Heart right ventricle (tissue), 16 donors: ENCODE data around the gene ARHGEF17. TPM values are rescaled to one million over a fixed set of nuclear protein-coding genes. Genes with fewer than 3 reads are reported as not detected.
A peak's percentile ranks its signal among the peaks of the same experiment; 100 is the strongest.
"Not testable (repeated sequence)": the region's sequence is repeated elsewhere in the genome, so short reads cannot be mapped to it uniquely, and the experiment has no call there.

ENCODE experiments used
- ATAC-seq, 8 donors: fragments of 200-7000 bp; cut with Tn5 transposase; one replicate each; pipeline ENCODE4 v1.9.1; 2020; ENCODE audit warnings: mild to moderate bottlenecking in 8 of 8, moderate library complexity in 8 of 8, moderate number of reproducible peaks in 1 of 8
- DNase-seq, 2 donors: peaks; one replicate each; pipeline ENCODE4 v3.0.0-alpha.2; 2020
- H3K27ac ChIP-seq, 10 donors: fragments of 200-600 bp; sonication (generic) in 2 of 10; one replicate each; pipeline versions ENCODE4 v1.5.0 to v1.8.0; 2020 to 2022; ENCODE audit warnings: mild to moderate bottlenecking in 3 of 10
- H3K27me3 ChIP-seq, 7 donors: fragments of 200-600 bp; one replicate each; pipeline ENCODE4 v1.8.0; 2021 to 2022; ENCODE audit warnings: mild to moderate bottlenecking in 2 of 7
- H3K36me3 ChIP-seq, 9 donors: fragments of 200-600 bp; sonication (generic) in 1 of 9; one replicate each; pipeline versions ENCODE4 v1.5.0 to v1.8.0; 2020 to 2022; ENCODE audit warnings: mild to moderate bottlenecking in 2 of 9
- H3K4me1 ChIP-seq, 9 donors: fragments of 200-600 bp; sonication (generic) in 1 of 9; one replicate each; pipeline versions ENCODE4 v1.5.0 to v1.8.0; 2020 to 2022; ENCODE audit warnings: mild to moderate bottlenecking in 4 of 9
- H3K4me3 ChIP-seq, 10 donors: fragments of 200-600 bp; sonication (generic) in 2 of 10; one replicate each; pipeline versions ENCODE4 v1.5.0 to v1.8.0; 2020 to 2022; ENCODE audit warnings: mild to moderate bottlenecking in 7 of 10, moderate library complexity in 2 of 10
- H3K9me3 ChIP-seq, 11 donors: fragments of 200-600 bp in 10 of 11; sonication (generic) in 2 of 11; one replicate each; pipeline versions ENCODE4 v1.5.0 to v1.8.0; 2013 to 2022; ENCODE audit warnings: mild to moderate bottlenecking in 2 of 11, control low read depth in 1 of 11, moderate library complexity in 1 of 11
- CTCF ChIP-seq, 9 donors: fragments of 200-600 bp; sonication (generic) in 2 of 9; IDR thresholded peaks; one replicate each; pipeline versions ENCODE4 v1.5.0 to v1.8.0; 2021 to 2022; ENCODE audit warnings: antibody characterized with exemption in 9 of 9, mild to moderate bottlenecking in 5 of 9, moderate library complexity in 1 of 9
- WGBS, 2 donors: extraction: QIAGEN DNeasy Blood & Tissue Kit; methylation state at CpG; one replicate each; pipeline ENCODE4 v1.1.7; 2013; ENCODE audit warnings: inconsistent platforms in 1 of 2; 5-methylcytosine and 5-hydroxymethylcytosine counted together
- intact Hi-C, 10 donors: fragments of 100-400 bp; cut with DNase I; formaldehyde crosslinking; loops; one replicate each; pipeline versions ENCODE4 v1.11.1 to v1.14.2; 2022
- polyA plus RNA-seq, 2 donors: library from polyadenylated mRNA; stranded (reverse); fragments of 200-250 nt; gene quantifications; one replicate each; pipeline ENCODE4 v1.2.3, GENCODE V29; 2013
- total RNA-seq, 10 donors: library from RNA; stranded (reverse); fragmentation: NEBNext Ultra II Directional in 3 of 10; extraction: Animal tissue kit (Norgen Biotek cat#: 25700) in 3 of 10; gene quantifications; one replicate each; pipeline versions ENCODE4 v1.2.1 to v1.2.4, GENCODE V29; 2021 to 2023
- donor health status: Arrhythmogenic right ventricular cardiomyopathy.
- donor health status: ischemic (EF 13 %, LVEDD 7.1; RV severe dilation, severe dysfunction).
- donor health status: healthy with polysubstance abuse.
- donor health status: DM: no; HTN: yes; CAD: no.
- donor health status: DM: no; HTN: no; CAD: no.
- donor health status: ischemic (EF 25% LVEDD 6.9; RV normal size, moderate dysfunction).
- donor health status: ischemic (EF 25% LVEDD 5.7; RV mildly dilated, moderate dysfunction).
- donor health status: healthy.
- donor health status: DM: yes; HTN: yes; CAD: no.
- donor health status: Ischemic cardiomyopathy.
- donor health status: ischemic (EF 35%, LVEDD 5.7; RV mildly dilated, moderate dysfunction).
- donor health status: nonischemic (EF 11% LVEDD 7.7; RV severe dilation, severe dysfunction).
- donor health status: DM: yes; HTN: yes; CAD: no.
- donor health status: PGD.
- donor health status: ischemic (EF 29% LVEDD 5.4; RV normal size, mild dysfunction).
- donor health status: nonischemic (EF 23%, LVEDD 6.1; RV moderate dilation, normal function).

Gene ARHGEF17
- total and polyA plus RNA-seq, 12 donors, result 38.6 to 67.4 (median 51.2) TPM

- WGBS, 2 donors, result 82 to 86% methylated on average over 17 of the region's 17 CpGs
- TF ChIP-seq CTCF (IDR thresholded peaks at IDR 0.05), result no peak
- ATAC-seq (peak; percentile 43 to 68 (median 56)), DNase-seq (no peak)
- Histone ChIP-seq H3K27ac (peak within 1 kb of the TSS in 5 of 10 donors; percentile 1 to 77 (median 31)), H3K4me1 (peaks cover 3 to 55% (median 26%) of the 10 kb centered on the region in 9 donors), H3K27me3 (no peaks in the 10 kb centered on the region), H3K9me3 (no peaks in the 10 kb centered on the region), H3K4me3 (peak within 1 kb of the TSS in 7 of 10 donors; percentile 1 to 51 (median 27)), H3K36me3 (no peaks in the 10 kb centered on the region)
- intact Hi-C loops, result no loop called here
Measured at GRCh38 chr11:73271936-73272679, 36.0 kb upstream of the ARHGEF17 start, which contains the start of gene P2RY6. TSS of gene P2RY6 (plus strand) at chr11:73272338. CDS start at chr11:73296519, 24,181 bp downstream.

- no peak for DNase-seq
- intact Hi-C loops, result no loop called here
- peak overlapping the region in 7 of 10 donors; percentile 1 to 51 (median 27) for H3K4me3 ChIP-seq
- H3K36me3 ChIP-seq, result no peaks in the 10 kb centered on the region
- H3K27me3 ChIP-seq, result no peaks in the 10 kb centered on the region
- no peak for TF ChIP-seq CTCF (IDR thresholded peaks at IDR 0.05)
- ATAC-seq, result no peak
- H3K27ac ChIP-seq, result peak overlapping the region in 3 of 10 donors; percentile 1 to 77 (median 9)
- 92 to 99% methylated on average over 7 of the region's 7 CpGs for WGBS, 2 donors
- no peaks in the 10 kb centered on the region for H3K9me3 ChIP-seq
- H3K4me1 ChIP-seq, result peaks cover 3 to 55% (median 26%) of the 10 kb centered on the region in 9 donors
Measured at GRCh38 chr11:73272680-73273038, 35.4 kb upstream of the ARHGEF17 start.

- H3K27ac ChIP-seq, result peak overlapping the region in 3 of 10 donors; percentile 9 to 77 (median 21)
- no peak for TF ChIP-seq CTCF (IDR thresholded peaks at IDR 0.05)
- H3K27me3 ChIP-seq, result no peaks in the 10 kb centered on the region
- 47 to 49% methylated on average over 8 of the region's 8 CpGs for WGBS, 2 donors
- DNase-seq (no peak), ATAC-seq (peak in 2 of 8 donors; percentile 30 to 37)
- no peaks in the 10 kb centered on the region for H3K9me3 ChIP-seq
- H3K4me1 ChIP-seq, result peaks cover 3 to 55% (median 26%) of the 10 kb centered on the region in 9 donors
- intact Hi-C loops, result no loop called here
- H3K4me3 ChIP-seq, result peak overlapping the region in 5 of 10 donors; percentile 2 to 51 (median 28)
- no peaks in the 10 kb centered on the region for H3K36me3 ChIP-seq
Measured at GRCh38 chr11:73273222-73273895, 34.7 kb upstream of the ARHGEF17 start.

- ATAC-seq, H3K9me3 ChIP-seq, DNase-seq, H3K36me3 ChIP-seq, intact Hi-C loops, H3K27me3 ChIP-seq: not testable (repeated sequence)
- Histone ChIP-seq H3K27ac (peak overlapping the region in 2 of 10 donors; percentile 21 to 77), H3K4me3 (peak overlapping the region in 2 of 10 donors; percentile 2 to 51), H3K4me1 (peaks cover 1 to 48% (median 18%) of the 10 kb centered on the region in 9 donors)
- WGBS, 2 donors, result 94 to 97% methylated on average over 4 of the region's 4 CpGs
Measured at GRCh38 chr11:73274191-73274590, 33.9 kb upstream of the ARHGEF17 start.
